SK-N-SH treated with all-trans-retinoic acid at 6 μM for 48 hours (cell line): Measurements from ENCODE around the gene NMT2.

Source experiments
- ATAC-seq: fragments of 200-7000 bp; cut with Tn5 transposase; 3 replicates; pipeline ENCODE4 v1.9.1; 2020; ENCODE audit warnings: mild to moderate bottlenecking, moderate library complexity
- ARNTL ChIP-seq: fragments of 450-650 bp; formaldehyde crosslinking; IDR thresholded peaks from 2 replicates; pipeline ENCODE4 v1.5.0; 2020; ENCODE audit warnings: low read depth, mild to moderate bottlenecking, moderate library complexity, borderline replicate concordance
- BACH2 ChIP-seq: fragments of 250-450 bp; sonication (Bioruptor Pico); IDR thresholded peaks from 2 replicates; pipeline ENCODE4 v1.9.0; 2021; ENCODE audit warnings: mild to moderate bottlenecking, borderline replicate concordance
- CSDC2 ChIP-seq: fragments of 250-450 bp; sonication (Bioruptor Pico); IDR thresholded peaks from 2 replicates; pipeline ENCODE4 v1.5.0; 2020; ENCODE audit warnings: mild to moderate bottlenecking, moderate library complexity
- ESRRG ChIP-seq: fragments of 250-450 bp; sonication (Bioruptor Pico); IDR thresholded peaks from 2 replicates; pipeline ENCODE4 v1.6.1; 2021; ENCODE audit warnings: mild to moderate bottlenecking
- GLIS3 ChIP-seq: fragments of 250-450 bp; sonication (Bioruptor Pico); IDR thresholded peaks from 2 replicates; pipeline ENCODE4 v1.5.0; 2020; ENCODE audit warnings: mild to moderate bottlenecking, moderate library complexity
- ISL1 ChIP-seq: fragments of 250-450 bp; sonication (Bioruptor Pico); IDR thresholded peaks from 2 replicates; pipeline ENCODE4 v2.1.2; 2022; ENCODE audit warnings: mild to moderate bottlenecking, moderate library complexity
- OSR1 ChIP-seq: fragments of 250-450 bp; sonication (Bioruptor Pico); IDR thresholded peaks from 2 replicates; pipeline ENCODE4 v1.8.0; 2022; ENCODE audit warnings: moderate library complexity, mild to moderate bottlenecking, inconsistent platforms
- PPARA ChIP-seq: fragments of 250-450 bp; sonication (Bioruptor Pico); IDR thresholded peaks from 2 replicates; pipeline ENCODE4 v1.5.0; 2020; ENCODE audit warnings: mild to moderate bottlenecking, borderline replicate concordance
- RARB ChIP-seq: fragments of 250-450 bp; sonication (Bioruptor Pico); IDR thresholded peaks from 2 replicates; pipeline ENCODE4 v1.8.0; 2021; ENCODE audit warnings: mild to moderate bottlenecking, moderate library complexity
- SNAI2 ChIP-seq: fragments of 250-450 bp; sonication (Bioruptor Pico); IDR thresholded peaks from 2 replicates; pipeline ENCODE4 v1.5.0; 2020; ENCODE audit warnings: mild to moderate bottlenecking, moderate library complexity
- TCF4 ChIP-seq: fragments of 250-450 bp; sonication (Bioruptor Pico); IDR thresholded peaks from 2 replicates; pipeline ENCODE4 v1.8.0; 2021; ENCODE audit warnings: mild to moderate bottlenecking, moderate library complexity, borderline replicate concordance
- TOX ChIP-seq: fragments of 250-450 bp; sonication (Bioruptor Pico); IDR thresholded peaks from 2 replicates; pipeline ENCODE4 v1.8.0; 2021; ENCODE audit warnings: mild to moderate bottlenecking, moderate library complexity, borderline replicate concordance
- ZC3H10 ChIP-seq: fragments of 250-450 bp; sonication (Bioruptor Pico); IDR thresholded peaks from 2 replicates; pipeline ENCODE4 v1.5.1; 2021; ENCODE audit warnings: mild to moderate bottlenecking, moderate library complexity
- ZFP3 ChIP-seq: fragments of 250-450 bp; sonication (Bioruptor Pico); IDR thresholded peaks from 2 replicates; pipeline ENCODE4 v1.5.0; 2020; ENCODE audit warnings: mild to moderate bottlenecking, moderate library complexity
- ZFP30 ChIP-seq: fragments of 450-650 bp; formaldehyde crosslinking; IDR thresholded peaks from 2 replicates; pipeline ENCODE4 v1.5.0; 2022; ENCODE audit warnings: mild to moderate bottlenecking, moderate library complexity
- ZNF565 ChIP-seq: fragments of 450-650 bp; formaldehyde crosslinking; conservative IDR thresholded peaks from 2 replicates; pipeline ENCODE4 v1.5.0; 2020; ENCODE audit warnings: low read depth, mild to moderate bottlenecking, moderate library complexity
- ZNF70 ChIP-seq: fragments of 450-650 bp; formaldehyde crosslinking; IDR thresholded peaks from 2 replicates; pipeline ENCODE4 v1.5.0; 2020; ENCODE audit warnings: mild to moderate bottlenecking, moderate library complexity
- ZNF8 ChIP-seq: fragments of 450-650 bp; formaldehyde crosslinking; IDR thresholded peaks from 2 replicates; pipeline ENCODE4 v1.5.0; 2020; ENCODE audit warnings: mild to moderate bottlenecking, moderate library complexity
- TF ChIP-seq, protein P1 (sequence below): fragments of 250-450 bp; sonication (Bioruptor Pico); IDR thresholded peaks from 2 replicates; pipeline ENCODE4 v1.5.1; 2021; ENCODE audit warnings: mild to moderate bottlenecking, moderate library complexity
- TF ChIP-seq, protein P2 (sequence below): fragments of 250-450 bp; sonication (Bioruptor Pico); IDR thresholded peaks from 2 replicates; pipeline ENCODE4 v1.5.1; 2020; ENCODE audit warnings: low read depth, mild to moderate bottlenecking, moderate library complexity
- TF ChIP-seq, protein P3 (sequence below): fragments of 250-450 bp; sonication (Bioruptor Pico); IDR thresholded peaks from 2 replicates; pipeline ENCODE4 v1.5.0; 2020; ENCODE audit warnings: mild to moderate bottlenecking, moderate library complexity
- TF ChIP-seq, protein P4 (sequence below): fragments of 250-450 bp; sonication (Bioruptor Pico); IDR thresholded peaks from 2 replicates; pipeline ENCODE4 v1.8.0; 2020; ENCODE audit warnings: mild to moderate bottlenecking, moderate library complexity, borderline replicate concordance

NMT2 gene

DNA sequence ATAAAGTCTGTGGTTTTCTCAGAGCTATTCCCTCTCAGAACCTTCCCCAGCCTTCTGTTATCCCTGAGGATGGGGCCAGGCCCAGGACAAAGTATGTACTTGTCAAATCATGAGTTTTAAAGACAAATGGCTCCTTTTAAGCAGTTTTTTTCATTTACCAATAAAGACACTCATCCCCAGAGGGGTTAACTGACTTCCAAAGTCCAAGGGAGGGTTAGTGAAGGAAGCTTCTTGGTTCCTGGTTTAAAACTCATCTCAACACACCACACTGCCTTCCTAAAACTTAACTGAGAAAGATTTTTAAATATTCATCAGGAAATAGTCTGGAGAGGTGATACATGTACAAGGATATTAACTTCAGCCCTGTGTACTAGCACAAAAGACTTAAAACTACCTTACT lies 15.9 kb downstream of the NMT2 start:
- no peak for TF ChIP-seq RARB (CRISPR knock-in tag)
- no peak for TF ChIP-seq ZFP3 (CRISPR knock-in tag)
- no peak for TF ChIP-seq ZNF70 (CRISPR knock-in tag)
- TF ChIP-seq, protein P1, sequence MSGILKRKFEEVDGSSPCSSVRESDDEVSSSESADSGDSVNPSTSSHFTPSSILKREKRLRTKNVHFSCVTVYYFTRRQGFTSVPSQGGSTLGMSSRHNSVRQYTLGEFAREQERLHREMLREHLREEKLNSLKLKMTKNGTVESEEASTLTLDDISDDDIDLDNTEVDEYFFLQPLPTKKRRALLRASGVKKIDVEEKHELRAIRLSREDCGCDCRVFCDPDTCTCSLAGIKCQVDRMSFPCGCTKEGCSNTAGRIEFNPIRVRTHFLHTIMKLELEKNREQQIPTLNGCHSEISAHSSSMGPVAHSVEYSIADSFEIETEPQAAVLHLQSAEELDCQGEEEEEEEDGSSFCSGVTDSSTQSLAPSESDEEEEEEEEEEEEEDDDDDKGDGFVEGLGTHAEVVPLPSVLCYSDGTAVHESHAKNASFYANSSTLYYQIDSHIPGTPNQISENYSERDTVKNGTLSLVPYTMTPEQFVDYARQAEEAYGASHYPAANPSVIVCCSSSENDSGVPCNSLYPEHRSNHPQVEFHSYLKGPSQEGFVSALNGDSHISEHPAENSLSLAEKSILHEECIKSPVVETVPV (CRISPR knock-in tag), result no peak
- no peak for TF ChIP-seq ARNTL (CRISPR knock-in tag)
- no peak for TF ChIP-seq PPARA (CRISPR knock-in tag)
- no peak for TF ChIP-seq OSR1 (CRISPR knock-in tag)
- no peak for TF ChIP-seq SNAI2
- no peak for TF ChIP-seq CSDC2 (CRISPR knock-in tag)
- no peak for TF ChIP-seq BACH2 (CRISPR knock-in tag)
- TF ChIP-seq, protein P2, sequence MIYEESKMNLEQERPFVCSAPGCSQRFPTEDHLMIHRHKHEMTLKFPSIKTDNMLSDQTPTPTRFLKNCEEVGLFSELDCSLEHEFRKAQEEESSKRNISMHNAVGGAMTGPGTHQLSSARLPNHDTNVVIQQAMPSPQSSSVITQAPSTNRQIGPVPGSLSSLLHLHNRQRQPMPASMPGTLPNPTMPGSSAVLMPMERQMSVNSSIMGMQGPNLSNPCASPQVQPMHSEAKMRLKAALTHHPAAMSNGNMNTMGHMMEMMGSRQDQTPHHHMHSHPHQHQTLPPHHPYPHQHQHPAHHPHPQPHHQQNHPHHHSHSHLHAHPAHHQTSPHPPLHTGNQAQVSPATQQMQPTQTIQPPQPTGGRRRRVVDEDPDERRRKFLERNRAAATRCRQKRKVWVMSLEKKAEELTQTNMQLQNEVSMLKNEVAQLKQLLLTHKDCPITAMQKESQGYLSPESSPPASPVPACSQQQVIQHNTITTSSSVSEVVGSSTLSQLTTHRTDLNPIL (CRISPR knock-in tag), result no peak
- no peak for TF ChIP-seq TOX (CRISPR knock-in tag)
- TF ChIP-seq ZNF8 (CRISPR knock-in tag), result no peak
- TF ChIP-seq GLIS3 (CRISPR knock-in tag), result no peak
- TF ChIP-seq, protein P3, sequence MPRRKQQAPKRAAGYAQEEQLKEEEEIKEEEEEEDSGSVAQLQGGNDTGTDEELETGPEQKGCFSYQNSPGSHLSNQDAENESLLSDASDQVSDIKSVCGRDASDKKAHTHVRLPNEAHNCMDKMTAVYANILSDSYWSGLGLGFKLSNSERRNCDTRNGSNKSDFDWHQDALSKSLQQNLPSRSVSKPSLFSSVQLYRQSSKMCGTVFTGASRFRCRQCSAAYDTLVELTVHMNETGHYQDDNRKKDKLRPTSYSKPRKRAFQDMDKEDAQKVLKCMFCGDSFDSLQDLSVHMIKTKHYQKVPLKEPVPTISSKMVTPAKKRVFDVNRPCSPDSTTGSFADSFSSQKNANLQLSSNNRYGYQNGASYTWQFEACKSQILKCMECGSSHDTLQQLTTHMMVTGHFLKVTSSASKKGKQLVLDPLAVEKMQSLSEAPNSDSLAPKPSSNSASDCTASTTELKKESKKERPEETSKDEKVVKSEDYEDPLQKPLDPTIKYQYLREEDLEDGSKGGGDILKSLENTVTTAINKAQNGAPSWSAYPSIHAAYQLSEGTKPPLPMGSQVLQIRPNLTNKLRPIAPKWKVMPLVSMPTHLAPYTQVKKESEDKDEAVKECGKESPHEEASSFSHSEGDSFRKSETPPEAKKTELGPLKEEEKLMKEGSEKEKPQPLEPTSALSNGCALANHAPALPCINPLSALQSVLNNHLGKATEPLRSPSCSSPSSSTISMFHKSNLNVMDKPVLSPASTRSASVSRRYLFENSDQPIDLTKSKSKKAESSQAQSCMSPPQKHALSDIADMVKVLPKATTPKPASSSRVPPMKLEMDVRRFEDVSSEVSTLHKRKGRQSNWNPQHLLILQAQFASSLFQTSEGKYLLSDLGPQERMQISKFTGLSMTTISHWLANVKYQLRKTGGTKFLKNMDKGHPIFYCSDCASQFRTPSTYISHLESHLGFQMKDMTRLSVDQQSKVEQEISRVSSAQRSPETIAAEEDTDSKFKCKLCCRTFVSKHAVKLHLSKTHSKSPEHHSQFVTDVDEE (CRISPR knock-in tag), result no peak
- TF ChIP-seq, all 23 proteins: peak for 0
- ATAC-seq, result no peak

DNA sequence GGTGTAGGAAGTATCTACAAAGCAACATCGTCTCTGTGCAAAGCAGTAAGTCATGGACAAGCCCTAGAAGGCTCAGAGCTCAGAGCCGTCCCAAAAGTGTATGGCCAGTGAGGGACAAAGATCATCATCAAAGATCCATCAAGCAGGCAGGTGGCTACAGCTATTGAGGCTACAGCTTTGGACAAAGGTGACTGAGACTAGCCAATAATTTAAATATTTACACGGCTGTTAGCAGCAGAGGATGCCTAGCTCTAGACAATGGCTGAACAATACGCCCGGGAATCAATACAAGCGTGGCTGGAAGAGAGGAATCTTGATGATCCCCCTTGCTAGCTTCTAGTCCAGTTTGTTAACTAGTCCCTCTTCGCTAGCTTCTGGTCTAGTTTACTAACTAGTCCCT lies 17.9 kb downstream of the NMT2 start:
- no peak for ATAC-seq
- no peak for TF ChIP-seq SNAI2
- TF ChIP-seq BACH2 (CRISPR knock-in tag), result no peak
- TF ChIP-seq OSR1 (CRISPR knock-in tag), result no peak
- TF ChIP-seq ARNTL (CRISPR knock-in tag), result no peak
- TF ChIP-seq ZFP3 (CRISPR knock-in tag), result no peak
- TF ChIP-seq, protein P2 (CRISPR knock-in tag), result no peak
- TF ChIP-seq RARB (CRISPR knock-in tag), result no peak
- TF ChIP-seq, protein P4, sequence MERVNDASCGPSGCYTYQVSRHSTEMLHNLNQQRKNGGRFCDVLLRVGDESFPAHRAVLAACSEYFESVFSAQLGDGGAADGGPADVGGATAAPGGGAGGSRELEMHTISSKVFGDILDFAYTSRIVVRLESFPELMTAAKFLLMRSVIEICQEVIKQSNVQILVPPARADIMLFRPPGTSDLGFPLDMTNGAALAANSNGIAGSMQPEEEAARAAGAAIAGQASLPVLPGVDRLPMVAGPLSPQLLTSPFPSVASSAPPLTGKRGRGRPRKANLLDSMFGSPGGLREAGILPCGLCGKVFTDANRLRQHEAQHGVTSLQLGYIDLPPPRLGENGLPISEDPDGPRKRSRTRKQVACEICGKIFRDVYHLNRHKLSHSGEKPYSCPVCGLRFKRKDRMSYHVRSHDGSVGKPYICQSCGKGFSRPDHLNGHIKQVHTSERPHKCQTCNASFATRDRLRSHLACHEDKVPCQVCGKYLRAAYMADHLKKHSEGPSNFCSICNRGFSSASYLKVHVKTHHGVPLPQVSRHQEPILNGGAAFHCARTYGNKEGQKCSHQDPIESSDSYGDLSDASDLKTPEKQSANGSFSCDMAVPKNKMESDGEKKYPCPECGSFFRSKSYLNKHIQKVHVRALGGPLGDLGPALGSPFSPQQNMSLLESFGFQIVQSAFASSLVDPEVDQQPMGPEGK (CRISPR knock-in tag), result no peak
- no peak for TF ChIP-seq ESRRG (CRISPR knock-in tag)
- TF ChIP-seq ZNF70 (CRISPR knock-in tag), result no peak
- no peak for TF ChIP-seq ZNF8 (CRISPR knock-in tag)
- TF ChIP-seq ZC3H10 (CRISPR knock-in tag), result no peak
- no peak for TF ChIP-seq ZFP30 (CRISPR knock-in tag)
- TF ChIP-seq, protein P3 (CRISPR knock-in tag), result no peak
- no peak for TF ChIP-seq CSDC2 (CRISPR knock-in tag)
- no peak for TF ChIP-seq ZNF565 (CRISPR knock-in tag)
- TF ChIP-seq, protein P1 (CRISPR knock-in tag), result no peak
- TF ChIP-seq PPARA (CRISPR knock-in tag), result no peak
- TF ChIP-seq ISL1, result no peak
- no peak for TF ChIP-seq TCF4
